K562 (cell line): ENCODE measurements around the gene SSH3. TPM values are rescaled to one million over a fixed set of nuclear protein-coding genes. Genes with fewer than 3 reads are reported as not detected.

Experiments used
- CBX5 ChIP-seq: IDR thresholded peaks from 2 replicates; pipeline ENCODE4 v1.6.1; 2014; ENCODE audit warnings: low read depth, borderline replicate concordance
- COPS2 ChIP-seq: fragments of 450-650 bp; conservative IDR thresholded peaks from 2 replicates; pipeline ENCODE4 v1.6.1; 2016; ENCODE audit warnings: mild to moderate bottlenecking, moderate library complexity
- E2F1 ChIP-seq: sonication (generic); formaldehyde crosslinking; IDR thresholded peaks from 2 replicates; pipeline ENCODE4 v1.8.1; 2023; ENCODE audit warnings: mild to moderate bottlenecking, missing genetic modification reagents, moderate library complexity
- KHSRP ChIP-seq: fragments of 450-650 bp; IDR thresholded peaks from 2 replicates; pipeline ENCODE4 v1.6.1; 2017
- MLLT1 ChIP-seq, 2 experiments: fragments of 450-650 bp; IDR thresholded peaks; 2 replicates each; pipeline ENCODE4 v1.6.1; 2016
- MYNN ChIP-seq, 2 experiments: sonication (generic); formaldehyde crosslinking in 1 of 2; IDR thresholded peaks; 2 replicates each; pipeline versions ENCODE4 v1.5.0 to v1.6.1; 2016 to 2020; ENCODE audit warnings: antibody characterized with exemption in 1 of 2, missing genetic modification reagents in 1 of 2
- NFATC3 ChIP-seq: fragments of 450-650 bp; IDR thresholded peaks from 2 replicates; pipeline ENCODE4 v1.6.1; 2017; ENCODE audit warnings: mild to moderate bottlenecking
- NFRKB ChIP-seq: fragments of 450-650 bp; IDR thresholded peaks from 2 replicates; pipeline ENCODE4 v1.6.1; 2016; ENCODE audit warnings: low read depth
- PCBP2 ChIP-seq: fragments of 200-400 bp; formaldehyde crosslinking; IDR thresholded peaks from 2 replicates; pipeline ENCODE4 v1.6.1; 2018; ENCODE audit warnings: low read length, low read depth, mild to moderate bottlenecking, moderate library complexity; ENCODE audit not compliant: poor library complexity, severe bottlenecking
- POLR2B ChIP-seq: fragments of 450-650 bp; IDR thresholded peaks from 2 replicates; pipeline ENCODE4 v1.6.1; 2018; ENCODE audit warnings: low read depth; ENCODE audit not compliant: partially characterized antibody
- RCOR1 ChIP-seq, 2 experiments: IDR thresholded peaks; 2 replicates each; pipeline ENCODE4 v1.6.1; 2012; ENCODE audit warnings: low read depth in 2 of 2, low read length in 2 of 2, borderline replicate concordance in 1 of 2, improper control_type of control experiment in 1 of 2
- SMAD3 ChIP-seq: fragments of 450-650 bp; formaldehyde crosslinking; conservative IDR thresholded peaks from 2 replicates; pipeline ENCODE4 v1.4.0; 2020; ENCODE audit warnings: mild to moderate bottlenecking
- U2AF2 ChIP-seq: fragments of 200-400 bp; formaldehyde crosslinking; optimal IDR thresholded peaks from 2 replicates; pipeline ENCODE3; 2017; ENCODE audit warnings: low read depth, mild to moderate bottlenecking, low read length
- ZNF217 ChIP-seq: sonication (generic); formaldehyde crosslinking; IDR thresholded peaks from 2 replicates; pipeline ENCODE4 v1.8.0; 2022; ENCODE audit warnings: mild to moderate bottlenecking, missing genetic modification reagents
- ZNF280A ChIP-seq: fragments of 450-650 bp; IDR thresholded peaks from 2 replicates; pipeline ENCODE4 v1.6.1; 2018; ENCODE audit warnings: mild to moderate bottlenecking, low read depth; ENCODE audit not compliant: partially characterized antibody
- ZNF282 ChIP-seq: sonication (generic); formaldehyde crosslinking; IDR thresholded peaks from 2 replicates; pipeline ENCODE4 v1.8.1; 2023; ENCODE audit warnings: missing genetic modification reagents
- polyA plus RNA-seq, 8 experiments: library from polyadenylated mRNA; depleted of rRNA in 4 of 8; stranded (reverse) in 5 of 8; unstranded in 3 of 8; fragments of >200 nt; fragmentation: Nextera tagmentation in 2 of 8; fragmentation: Illumina TruSeq in 1 of 8; extraction: Ambion mirVana in 2 of 8; extraction: Trizol in 1 of 8; gene quantifications; 2 replicates each; pipeline versions ENCODE4 v1.2.1 to v1.2.3, GENCODE V29; 2011 to 2014; ENCODE audit warnings: inconsistent platforms in 1 of 8, missing spikeins in 1 of 8
- total RNA-seq, 7 experiments: library from RNA; depleted of rRNA in 6 of 7; stranded (reverse); fragments of >200 nt in 6 of 7; fragmentation: Illumina TruSeq in 2 of 7; extraction: Trizol in 2 of 7; gene quantifications; 2 replicates each; pipeline versions ENCODE4 v1.2.1 to v1.2.3, GENCODE V29; 2011 to 2021; ENCODE audit warnings: low replicate concordance in 1 of 7
- TF ChIP-seq, protein P1 (sequence below): fragments of 250-450 bp; sonication (Bioruptor Pico); IDR thresholded peaks from 2 replicates; pipeline ENCODE4 v1.5.0; 2020; ENCODE audit warnings: mild to moderate bottlenecking, borderline replicate concordance
- TF ChIP-seq, protein P2 (sequence below): fragments of 450-650 bp; formaldehyde crosslinking; IDR thresholded peaks from 2 replicates; pipeline ENCODE4 v1.4.0; 2022; ENCODE audit warnings: mild to moderate bottlenecking, moderate library complexity
- TF ChIP-seq, protein P3 (sequence below): fragments of 250-450 bp; sonication (Bioruptor Pico); IDR thresholded peaks from 2 replicates; pipeline ENCODE4 v1.8.0; 2022; ENCODE audit warnings: moderate library complexity, mild to moderate bottlenecking, inconsistent platforms

SSH3 gene
- total and polyA plus RNA-seq, 9 of the 15 experiments (the other 6 are each of a cell fraction or from before 2014, with no cell fraction given), result 0.07 to 1.0 (median 0.24) TPM; not detected in 3

GRCh38 chr11:67353317-67354074 is 50.2 kb downstream of the SSH3 start, which contains the start of gene POLD4 (continued):
- no peak for TF ChIP-seq ZNF217 (CRISPR knock-in tag)
- peak; percentile 43; the same call in 1 of the 2 replicates for TF ChIP-seq NFRKB
- no peak for TF ChIP-seq E2F1 (CRISPR knock-in tag)
- no peak for TF ChIP-seq CBX5
- no peak for TF ChIP-seq SMAD3 (CRISPR knock-in tag)
- peak; percentile 83 for TF ChIP-seq POLR2B
- TF ChIP-seq, protein P1, sequence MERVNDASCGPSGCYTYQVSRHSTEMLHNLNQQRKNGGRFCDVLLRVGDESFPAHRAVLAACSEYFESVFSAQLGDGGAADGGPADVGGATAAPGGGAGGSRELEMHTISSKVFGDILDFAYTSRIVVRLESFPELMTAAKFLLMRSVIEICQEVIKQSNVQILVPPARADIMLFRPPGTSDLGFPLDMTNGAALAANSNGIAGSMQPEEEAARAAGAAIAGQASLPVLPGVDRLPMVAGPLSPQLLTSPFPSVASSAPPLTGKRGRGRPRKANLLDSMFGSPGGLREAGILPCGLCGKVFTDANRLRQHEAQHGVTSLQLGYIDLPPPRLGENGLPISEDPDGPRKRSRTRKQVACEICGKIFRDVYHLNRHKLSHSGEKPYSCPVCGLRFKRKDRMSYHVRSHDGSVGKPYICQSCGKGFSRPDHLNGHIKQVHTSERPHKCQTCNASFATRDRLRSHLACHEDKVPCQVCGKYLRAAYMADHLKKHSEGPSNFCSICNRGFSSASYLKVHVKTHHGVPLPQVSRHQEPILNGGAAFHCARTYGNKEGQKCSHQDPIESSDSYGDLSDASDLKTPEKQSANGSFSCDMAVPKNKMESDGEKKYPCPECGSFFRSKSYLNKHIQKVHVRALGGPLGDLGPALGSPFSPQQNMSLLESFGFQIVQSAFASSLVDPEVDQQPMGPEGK (CRISPR knock-in tag), result no peak
- peak; percentile 49; the same call in 1 of the 2 replicates for TF ChIP-seq MYNN (IDR thresholded peaks at IDR 0.05)
- no peak for TF ChIP-seq MYNN (CRISPR knock-in tag; IDR thresholded peaks at IDR 0.05)
- TF ChIP-seq, protein P2, sequence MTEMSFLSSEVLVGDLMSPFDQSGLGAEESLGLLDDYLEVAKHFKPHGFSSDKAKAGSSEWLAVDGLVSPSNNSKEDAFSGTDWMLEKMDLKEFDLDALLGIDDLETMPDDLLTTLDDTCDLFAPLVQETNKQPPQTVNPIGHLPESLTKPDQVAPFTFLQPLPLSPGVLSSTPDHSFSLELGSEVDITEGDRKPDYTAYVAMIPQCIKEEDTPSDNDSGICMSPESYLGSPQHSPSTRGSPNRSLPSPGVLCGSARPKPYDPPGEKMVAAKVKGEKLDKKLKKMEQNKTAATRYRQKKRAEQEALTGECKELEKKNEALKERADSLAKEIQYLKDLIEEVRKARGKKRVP (CRISPR knock-in tag), result no peak
- TF ChIP-seq RCOR1 (IDR thresholded peaks at IDR 0.05; ENCODE audit: borderline replicate concordance in 1 of 2, low read depth in 2 of 2, low read length in 2 of 2), result peak in 1 of 2 experiments; percentile 63; a peak in 3 of 4 replicates
- TF ChIP-seq NFATC3, result no peak
- TF ChIP-seq KHSRP, result no peak
- TF ChIP-seq PCBP2, result no peak
- no peak for TF ChIP-seq ZNF280A
- TF ChIP-seq MLLT1 (IDR thresholded peaks at IDR 0.05), result no peak
- TF ChIP-seq, protein P3, sequence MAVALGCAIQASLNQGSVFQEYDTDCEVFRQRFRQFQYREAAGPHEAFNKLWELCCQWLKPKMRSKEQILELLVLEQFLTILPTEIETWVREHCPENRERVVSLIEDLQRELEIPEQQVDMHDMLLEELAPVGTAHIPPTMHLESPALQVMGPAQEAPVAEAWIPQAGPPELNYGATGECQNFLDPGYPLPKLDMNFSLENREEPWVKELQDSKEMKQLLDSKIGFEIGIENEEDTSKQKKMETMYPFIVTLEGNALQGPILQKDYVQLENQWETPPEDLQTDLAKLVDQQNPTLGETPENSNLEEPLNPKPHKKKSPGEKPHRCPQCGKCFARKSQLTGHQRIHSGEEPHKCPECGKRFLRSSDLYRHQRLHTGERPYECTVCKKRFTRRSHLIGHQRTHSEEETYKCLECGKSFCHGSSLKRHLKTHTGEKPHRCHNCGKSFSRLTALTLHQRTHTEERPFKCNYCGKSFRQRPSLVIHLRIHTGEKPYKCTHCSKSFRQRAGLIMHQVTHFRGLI (CRISPR knock-in tag), result no peak
- no peak for TF ChIP-seq ZNF282 (CRISPR knock-in tag)
- no peak for TF ChIP-seq COPS2
- no peak for TF ChIP-seq U2AF2
